Tibial artery (tissue), 4 donors: Measurements from ENCODE around the gene CTSD.
A peak's percentile ranks its signal among the peaks of the same experiment; 100 is the strongest.

ENCODE experiments used
- DNase-seq, 2 donors: peaks; one replicate each; pipeline ENCODE4 v3.0.0-alpha.2; 2019
- H3K27ac ChIP-seq, 2 donors: fragments of 200-600 bp; sonication (generic) in 1 of 2; 1 replicate in 1 of 2; 2 replicates in 1 of 2; pipeline ENCODE4 v1.5.1; 2018 to 2019; ENCODE audit warnings: mild to moderate bottlenecking in 1 of 2
- H3K27me3 ChIP-seq, 2 donors: fragments of 200-600 bp; sonication (generic) in 1 of 2; one replicate each; pipeline versions ENCODE4 v1.5.1 to v1.6.0; 2016 to 2019
- H3K36me3 ChIP-seq, 3 donors: fragments of 200-600 bp; sonication (generic) in 2 of 3; one replicate each; pipeline ENCODE4 v1.5.1; 2016 to 2019; ENCODE audit warnings: mild to moderate bottlenecking in 2 of 3
- H3K4me1 ChIP-seq, 4 donors: fragments of 200-600 bp; sonication (generic) in 2 of 4; 1 replicate in 3 of 4; 2 replicates in 1 of 4; pipeline ENCODE4 v1.5.1; 2016 to 2019
- H3K4me3 ChIP-seq, 2 donors: fragments of 200-600 bp; sonication (generic) in 1 of 2; 1 replicate in 1 of 2; 2 replicates in 1 of 2; pipeline ENCODE4 v1.5.1; 2018 to 2019; ENCODE audit warnings: mild to moderate bottlenecking in 2 of 2
- H3K9me3 ChIP-seq, 3 donors: fragments of 200-600 bp; sonication (generic) in 1 of 3; one replicate each; pipeline ENCODE4 v1.5.1; 2016 to 2019
- CTCF ChIP-seq, 2 experiments: fragments of 200-600 bp in 1 of 2; fragments of 450-650 bp in 1 of 2; IDR thresholded peaks; one replicate each; pipeline ENCODE4 v1.5.1; 2017 to 2019; ENCODE audit warnings: antibody characterized with exemption in 2 of 2, mild to moderate bottlenecking in 1 of 2, moderate library complexity in 1 of 2
- intact Hi-C: fragments of 100-400 bp; cut with DNase I; formaldehyde crosslinking; loops from one replicate; pipeline ENCODE4 v1.15.0; 2023; ENCODE audit warnings: low total_unique reads

The CTSD gene

GRCh38 chr11:1746956-1747752, 16.6 kb downstream of the CTSD start:
- Histone ChIP-seq H3K27ac (peak overlapping the region; percentile 88 to 91), H3K4me1 (peaks cover 0 to 63% (median 57%) of the 10 kb centered on the region in 4 donors), H3K4me3 (peak overlapping the region; percentile 62 to 85), H3K9me3 (no peaks in the 10 kb centered on the region), H3K27me3 (no peaks in the 10 kb centered on the region), H3K36me3 (peaks cover 0 to 4% (median 3%) of the 10 kb centered on the region in 3 donors)
- peak in 1 of 2 donors; percentile 66 for DNase-seq
- intact Hi-C loops = no loop called here
- no peak for TF ChIP-seq CTCF (IDR thresholded peaks at IDR 0.05)

GRCh38 chr11:1746511-1746931, 17.2 kb downstream of the CTSD start:
- intact Hi-C loops = no loop called here
- TF ChIP-seq CTCF (IDR thresholded peaks at IDR 0.05) = no peak
- H3K36me3 ChIP-seq = no peaks in the 10 kb centered on the region
- DNase-seq = peak in 1 of 2 donors; percentile 75
- peak overlapping the region in 1 of 2 donors; percentile 91 for H3K27ac ChIP-seq
- peak overlapping the region; percentile 62 to 85 for H3K4me3 ChIP-seq
- no peaks in the 10 kb centered on the region for H3K27me3 ChIP-seq
- no peaks in the 10 kb centered on the region for H3K9me3 ChIP-seq
- H3K4me1 ChIP-seq = peaks cover 0 to 56% (median 52%) of the 10 kb centered on the region in 4 donors

- no peak overlapping the region for H3K27ac ChIP-seq
- intact Hi-C loops = no loop called here
- no peak for TF ChIP-seq CTCF (IDR thresholded peaks at IDR 0.05)
- no peak overlapping the region for H3K4me3 ChIP-seq
- H3K36me3 ChIP-seq = no peaks in the 10 kb centered on the region
- H3K27me3 ChIP-seq = no peaks in the 10 kb centered on the region
- peak in 1 of 2 donors; percentile 52 for DNase-seq
- H3K9me3 ChIP-seq = no peaks in the 10 kb centered on the region
- H3K4me1 ChIP-seq = peaks cover 0 to 49% (median 45%) of the 10 kb centered on the region in 4 donors
Observed at GRCh38 chr11:1745701-1746320, 17.9 kb downstream of the CTSD start.

GRCh38 chr11:1744891-1745700, 18.6 kb downstream of the CTSD start:
- Histone ChIP-seq H3K36me3 (no peaks in the 10 kb centered on the region), H3K9me3 (no peaks in the 10 kb centered on the region), H3K4me1 (peaks cover 0 to 42% (median 38%) of the 10 kb centered on the region in 4 donors), H3K4me3 (no peak overlapping the region), H3K27me3 (no peaks in the 10 kb centered on the region), H3K27ac (no peak overlapping the region)
- TF ChIP-seq CTCF (IDR thresholded peaks at IDR 0.05) = no peak
- intact Hi-C loops = no loop called here
- DNase-seq = peak in 1 of 2 donors; percentile 75

GRCh38 chr11:1744137-1744886, 19.4 kb downstream of the CTSD start:
- H3K27ac ChIP-seq = no peak overlapping the region
- TF ChIP-seq CTCF (IDR thresholded peaks at IDR 0.05) = no peak

More at GRCh38 chr11:1744137-1744886, 19.4 kb downstream of the CTSD start:
- no peaks in the 10 kb centered on the region for H3K36me3 ChIP-seq
- H3K4me3 ChIP-seq = no peak overlapping the region
- peak in 1 of 2 donors; percentile 81 for DNase-seq
- peaks cover 0 to 2% of the 10 kb centered on the region in 2 donors for H3K27me3 ChIP-seq
- intact Hi-C loops = no loop called here
- H3K4me1 ChIP-seq = peaks cover 0 to 34% (median 31%) of the 10 kb centered on the region in 4 donors
- no peaks in the 10 kb centered on the region for H3K9me3 ChIP-seq
